HG02610 (cell line): ENCODE data around the gene WNT6.

Experiments used
- ATAC-seq: cut with Tn5 transposase; IDR thresholded peaks from one replicate; pipeline ENCODE4 v1.9.1; 2021; ENCODE audit warnings: mild to moderate bottlenecking, moderate library complexity; ENCODE audit not compliant: unreplicated experiment

WNT6 gene

DNA sequence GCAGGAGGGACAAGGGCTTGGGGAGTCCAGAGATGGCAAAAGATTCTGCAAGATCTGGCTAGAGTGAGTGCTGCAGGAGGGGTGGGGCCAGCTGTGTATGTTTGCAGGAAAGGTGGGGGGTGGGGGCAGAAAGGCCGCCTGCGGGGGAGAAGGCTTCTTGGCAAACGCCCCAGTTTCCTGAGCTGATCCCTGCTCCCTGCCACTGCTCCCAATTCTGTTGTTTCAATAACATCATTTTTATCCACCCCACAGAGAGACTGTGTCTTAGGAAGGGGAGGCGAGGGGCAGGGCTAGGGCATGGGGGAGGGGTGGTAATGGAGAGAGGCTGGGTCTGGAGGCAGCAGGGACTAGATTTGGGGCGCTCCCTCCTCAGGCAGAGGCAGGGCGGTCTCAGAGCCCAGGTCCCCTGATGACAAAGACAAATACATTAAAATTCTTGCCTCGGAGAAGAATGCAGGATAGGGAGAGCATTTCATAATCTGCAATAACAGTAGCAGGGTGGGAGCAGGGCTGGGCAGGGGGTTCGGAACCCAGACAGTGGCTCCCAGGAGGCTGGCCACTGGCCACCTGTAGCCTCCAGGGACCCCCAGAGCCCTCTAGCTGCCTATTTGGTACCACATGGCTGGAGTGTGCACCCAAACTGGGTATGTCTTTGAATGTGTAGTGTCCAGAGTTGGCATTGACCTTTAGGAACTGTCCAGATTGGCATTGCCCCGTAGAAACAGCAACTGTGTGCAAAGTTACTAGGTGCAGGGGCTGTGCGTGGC, 2.1 kb upstream of the WNT6 start:
- no peak for ATAC-seq

DNA sequence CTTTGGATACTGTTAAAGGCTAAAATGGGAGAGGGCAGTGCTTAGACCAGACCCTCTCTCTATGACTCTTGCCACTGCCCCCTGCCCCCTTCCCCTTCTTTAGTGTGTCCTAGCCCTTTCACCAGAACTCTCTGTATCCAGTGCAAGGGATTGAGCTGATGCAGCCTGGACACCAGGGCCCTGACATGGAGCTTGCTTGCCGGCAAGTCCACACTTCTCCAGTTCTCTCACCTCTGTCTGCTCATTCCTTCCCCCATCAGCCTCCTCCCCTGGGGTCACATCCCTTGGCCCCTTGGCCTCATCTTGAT, 1.5 kb upstream of the WNT6 start:
- ATAC-seq, result no peak

DNA sequence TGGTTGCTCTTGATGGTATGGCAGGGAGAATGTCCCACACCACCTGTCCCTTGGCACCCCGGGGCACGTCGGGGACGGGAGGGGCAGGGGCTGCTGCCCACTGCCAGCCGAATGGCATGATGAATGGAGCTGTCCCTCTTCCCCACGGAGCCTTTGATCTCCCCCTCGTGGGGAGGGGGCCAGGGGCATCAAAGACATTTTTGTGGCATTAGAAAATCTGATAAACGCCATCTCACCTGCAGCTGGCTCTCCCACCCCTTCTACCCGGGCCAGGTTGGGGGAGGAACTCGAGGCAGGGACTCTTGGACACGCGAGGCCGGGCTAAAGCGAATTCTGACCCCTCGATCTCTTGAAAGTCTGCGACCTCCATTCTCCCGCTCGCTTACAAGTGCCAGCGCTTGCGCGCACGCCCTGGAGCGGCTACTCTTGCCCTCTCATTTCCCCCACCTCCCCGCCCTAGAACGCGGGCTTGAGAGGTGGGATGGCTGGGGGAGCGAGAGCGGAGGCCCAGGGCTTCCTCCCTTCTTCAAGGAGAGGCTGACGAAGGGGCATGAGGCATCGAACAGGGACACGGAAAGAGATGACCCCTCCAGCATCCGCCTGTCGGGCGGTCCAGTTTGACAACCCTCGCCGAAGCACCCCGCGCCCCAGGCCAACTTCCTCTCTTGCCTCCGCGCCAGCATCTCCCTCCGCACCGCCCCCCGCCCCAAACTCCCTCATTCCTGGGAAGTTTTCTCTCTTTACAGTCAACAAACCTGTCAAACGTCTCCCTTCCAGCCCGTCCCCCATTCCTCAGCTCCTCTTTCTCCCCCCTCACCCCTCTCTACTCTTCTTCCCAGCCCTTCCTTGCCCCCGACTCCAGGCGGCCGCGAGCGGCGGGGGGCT, 692 bp upstream of the WNT6 start:
- no peak for ATAC-seq

DNA sequence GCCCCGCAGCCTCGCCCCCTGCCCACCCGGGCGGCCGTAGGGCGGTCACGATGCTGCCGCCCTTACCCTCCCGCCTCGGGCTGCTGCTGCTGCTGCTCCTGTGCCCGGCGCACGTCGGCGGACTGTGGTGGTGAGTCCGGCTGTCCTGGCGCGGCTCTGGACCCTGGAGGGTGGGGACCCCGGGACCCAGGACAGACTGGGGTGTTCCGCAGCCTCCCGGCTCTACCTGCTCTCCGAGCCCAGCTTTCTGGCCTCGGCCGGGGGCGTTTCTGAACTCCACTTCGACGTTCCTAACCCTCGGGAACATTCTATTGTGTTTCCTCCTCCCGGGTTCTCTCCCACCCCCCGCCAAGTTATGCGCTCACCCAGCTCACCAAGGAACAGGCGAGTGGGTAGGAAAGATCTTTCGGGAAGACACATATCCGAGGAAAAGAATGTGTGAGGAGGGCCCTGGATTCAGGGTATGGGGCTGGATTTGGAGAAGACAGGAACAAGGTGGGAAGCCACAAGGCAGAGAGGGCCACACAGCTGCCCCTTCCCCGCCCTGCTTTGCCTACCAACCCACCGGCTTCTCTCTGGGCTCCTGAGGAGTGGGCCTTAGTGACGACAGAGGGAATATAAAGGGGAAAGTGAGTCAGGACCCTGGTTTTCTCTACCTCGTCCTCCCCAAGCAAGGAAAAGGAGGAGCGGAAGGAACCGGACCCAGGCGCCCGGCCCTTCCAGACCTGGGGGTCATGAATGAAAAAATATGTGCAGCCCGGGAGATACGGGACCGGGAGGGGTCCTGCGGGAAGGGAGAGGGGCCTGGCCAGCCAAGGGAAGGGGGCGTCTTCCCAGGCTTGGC, 605 bp downstream of the WNT6 start:
- no peak for ATAC-seq

DNA sequence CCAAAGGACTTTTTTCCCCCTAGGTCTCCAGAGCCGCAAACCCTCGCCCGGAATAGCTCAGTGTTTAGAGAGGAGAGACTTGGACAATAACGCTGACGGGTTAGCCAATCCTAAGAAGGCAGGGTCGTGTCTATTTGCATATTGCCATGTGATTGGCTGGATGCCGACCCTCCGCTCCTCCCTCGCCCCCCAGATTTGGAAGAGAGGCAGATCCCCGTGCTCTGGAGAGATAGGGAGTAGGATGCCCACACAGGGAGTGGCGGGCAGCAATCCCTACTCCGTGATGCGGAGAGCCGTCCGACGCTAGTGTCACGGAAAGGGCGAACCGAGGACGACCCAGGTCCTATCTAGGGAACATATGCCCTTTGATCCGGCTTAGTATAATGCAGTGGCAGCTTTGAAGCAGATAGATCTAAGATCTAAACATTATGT, 1.4 kb downstream of the WNT6 start:
- ATAC-seq, result no peak

DNA sequence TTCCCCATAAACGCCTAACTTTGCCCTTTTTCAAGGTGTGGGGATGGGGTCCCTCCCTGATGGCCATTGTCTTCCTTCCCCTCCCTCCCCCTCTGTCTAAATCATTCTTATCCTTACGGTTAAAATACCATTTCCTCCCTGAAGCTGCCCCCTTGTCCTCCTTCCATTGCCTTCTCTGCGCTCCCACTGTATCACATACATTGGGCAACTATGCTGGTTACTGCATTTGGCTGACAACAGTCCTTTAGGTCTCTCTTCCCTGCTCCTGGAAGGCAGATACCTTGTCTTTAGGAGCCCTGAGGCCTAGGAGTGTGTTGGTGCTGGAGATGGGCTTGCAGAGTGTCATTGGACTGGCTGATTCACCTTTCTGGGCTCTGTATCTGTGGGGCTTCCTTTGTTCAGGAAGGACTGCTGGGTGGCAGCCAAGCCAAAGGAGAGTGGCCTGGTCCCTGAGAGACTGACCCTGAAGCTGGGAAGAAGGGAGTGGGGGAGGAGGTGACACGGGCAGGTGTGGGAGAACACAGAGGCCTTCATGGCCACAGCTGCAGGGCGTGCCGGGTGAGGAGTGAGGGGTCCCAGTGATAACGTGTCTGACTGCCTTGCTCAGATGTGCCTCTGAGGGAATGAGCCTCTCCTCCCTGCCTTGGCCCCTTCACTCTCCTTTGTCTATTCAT, 2.2 kb downstream of the WNT6 start:
- no peak for ATAC-seq

DNA sequence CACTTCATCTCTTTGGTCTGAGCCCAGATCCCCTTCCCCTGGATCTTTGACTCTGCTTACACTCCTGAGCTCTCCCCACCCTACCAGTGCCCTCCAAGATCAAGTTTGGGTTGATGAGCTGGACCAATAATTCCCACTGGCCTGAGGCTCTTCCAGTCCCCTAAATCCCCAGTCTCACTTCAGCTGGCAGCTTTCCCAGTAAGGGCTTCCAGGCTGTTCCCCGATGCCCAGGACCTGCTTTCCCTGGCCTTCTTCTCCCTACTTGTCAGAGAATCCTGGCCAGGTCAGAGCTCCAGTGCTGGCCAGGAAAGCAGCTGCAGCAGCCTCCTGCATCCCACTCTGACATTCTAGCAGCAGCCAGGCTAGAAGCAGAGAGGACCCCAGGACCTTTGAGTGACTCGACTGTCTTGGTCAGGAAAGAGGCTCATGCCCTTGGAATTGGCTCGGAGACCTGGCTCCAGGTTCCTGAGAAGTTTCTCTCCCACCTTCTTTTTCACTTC, 3.5 kb downstream of the WNT6 start:
- ATAC-seq, result no peak

DNA sequence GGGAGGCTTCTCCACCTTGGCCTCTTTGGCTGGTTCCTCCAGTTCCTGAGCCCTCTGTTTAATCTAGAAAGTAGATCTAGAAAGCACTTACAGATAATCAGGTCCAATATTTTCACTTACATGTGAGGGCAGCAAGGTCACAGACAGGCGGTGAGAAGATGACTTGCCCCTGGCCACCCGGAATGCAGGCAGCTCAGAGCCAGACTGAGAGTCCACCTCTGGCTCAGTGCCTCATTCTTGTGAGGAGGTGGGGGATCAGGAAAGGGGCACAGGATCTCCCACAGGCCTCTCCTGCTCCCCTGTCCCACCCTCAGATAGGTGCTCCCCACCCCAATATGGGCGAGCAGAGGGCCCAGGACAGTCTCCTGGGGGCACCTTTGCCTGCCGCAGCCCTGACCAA, 5.8 kb downstream of the WNT6 start:
- no peak for ATAC-seq

DNA sequence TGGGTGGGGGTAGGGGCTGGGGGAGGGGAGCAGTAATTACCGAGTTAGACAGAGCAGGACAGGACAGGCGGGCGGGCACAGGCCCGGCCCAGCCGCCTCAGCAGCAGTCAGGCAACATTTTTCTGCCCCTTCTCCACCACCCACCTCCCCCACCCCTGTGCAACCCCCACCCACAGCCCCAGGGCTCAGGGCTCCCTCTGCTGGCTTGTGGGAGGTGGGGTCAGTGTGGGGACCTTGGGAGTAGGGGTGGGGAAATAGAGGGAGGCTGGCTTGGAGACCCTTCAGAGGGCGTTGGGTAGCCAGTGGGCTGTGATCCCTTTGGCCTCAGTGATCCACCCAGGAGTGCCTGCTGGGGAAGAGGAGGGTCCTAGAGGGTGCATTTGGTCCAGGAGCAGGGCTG, 6.4 kb downstream of the WNT6 start:
- ATAC-seq, result no peak

DNA sequence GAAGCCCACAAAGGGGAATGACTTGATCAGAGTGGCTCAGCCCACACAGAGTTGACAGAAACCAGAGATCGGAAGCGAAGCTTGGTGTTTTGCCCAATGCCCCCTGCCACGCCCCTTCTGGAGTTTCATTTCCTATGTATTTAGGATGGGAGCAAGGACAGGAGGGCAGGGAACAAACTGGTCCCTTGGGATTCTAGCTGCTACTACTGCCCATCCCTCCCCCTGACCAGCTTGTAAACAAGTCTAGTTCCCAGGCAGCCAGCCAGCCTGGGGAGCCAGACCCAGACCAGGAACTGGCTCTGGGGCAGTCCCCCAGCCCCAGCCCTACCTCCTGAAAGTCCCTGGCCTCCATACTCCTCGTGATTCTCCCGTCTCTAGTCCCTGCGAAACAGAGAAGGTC, 8.3 kb downstream of the WNT6 start:
- peak; percentile 58 for ATAC-seq

DNA sequence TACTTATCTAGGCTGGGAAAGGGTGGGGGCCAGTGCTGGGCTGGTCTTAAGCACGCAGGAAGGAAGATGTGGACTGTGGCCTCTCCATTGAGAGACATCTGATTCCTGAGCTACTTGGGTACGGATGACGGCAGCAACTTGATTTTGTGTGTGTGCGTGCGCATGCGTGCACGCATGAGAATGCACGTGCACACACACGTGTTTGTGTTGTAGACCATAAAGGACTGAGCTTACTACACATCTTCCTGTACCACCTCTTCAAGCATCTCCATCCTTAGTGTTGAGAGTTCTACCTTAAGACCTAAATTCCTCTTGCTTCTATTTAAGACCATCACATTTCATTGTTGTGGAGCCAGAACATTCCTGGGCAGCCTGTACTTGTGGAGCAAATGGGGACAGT, 9.5 kb downstream of the WNT6 start:
- ATAC-seq, result no peak

DNA sequence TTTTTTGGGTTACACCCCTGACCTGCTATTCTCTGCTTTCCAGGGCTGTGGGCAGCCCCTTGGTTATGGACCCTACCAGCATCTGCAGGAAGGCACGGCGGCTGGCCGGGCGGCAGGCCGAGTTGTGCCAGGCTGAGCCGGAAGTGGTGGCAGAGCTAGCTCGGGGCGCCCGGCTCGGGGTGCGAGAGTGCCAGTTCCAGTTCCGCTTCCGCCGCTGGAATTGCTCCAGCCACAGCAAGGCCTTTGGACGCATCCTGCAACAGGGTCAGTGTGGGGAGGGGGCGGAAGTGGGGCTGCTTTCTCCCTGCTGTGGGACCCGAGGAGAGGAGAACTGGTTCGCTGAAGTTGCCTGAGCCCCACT, 11.4 kb downstream of the WNT6 start:
- ATAC-seq, result no peak

DNA sequence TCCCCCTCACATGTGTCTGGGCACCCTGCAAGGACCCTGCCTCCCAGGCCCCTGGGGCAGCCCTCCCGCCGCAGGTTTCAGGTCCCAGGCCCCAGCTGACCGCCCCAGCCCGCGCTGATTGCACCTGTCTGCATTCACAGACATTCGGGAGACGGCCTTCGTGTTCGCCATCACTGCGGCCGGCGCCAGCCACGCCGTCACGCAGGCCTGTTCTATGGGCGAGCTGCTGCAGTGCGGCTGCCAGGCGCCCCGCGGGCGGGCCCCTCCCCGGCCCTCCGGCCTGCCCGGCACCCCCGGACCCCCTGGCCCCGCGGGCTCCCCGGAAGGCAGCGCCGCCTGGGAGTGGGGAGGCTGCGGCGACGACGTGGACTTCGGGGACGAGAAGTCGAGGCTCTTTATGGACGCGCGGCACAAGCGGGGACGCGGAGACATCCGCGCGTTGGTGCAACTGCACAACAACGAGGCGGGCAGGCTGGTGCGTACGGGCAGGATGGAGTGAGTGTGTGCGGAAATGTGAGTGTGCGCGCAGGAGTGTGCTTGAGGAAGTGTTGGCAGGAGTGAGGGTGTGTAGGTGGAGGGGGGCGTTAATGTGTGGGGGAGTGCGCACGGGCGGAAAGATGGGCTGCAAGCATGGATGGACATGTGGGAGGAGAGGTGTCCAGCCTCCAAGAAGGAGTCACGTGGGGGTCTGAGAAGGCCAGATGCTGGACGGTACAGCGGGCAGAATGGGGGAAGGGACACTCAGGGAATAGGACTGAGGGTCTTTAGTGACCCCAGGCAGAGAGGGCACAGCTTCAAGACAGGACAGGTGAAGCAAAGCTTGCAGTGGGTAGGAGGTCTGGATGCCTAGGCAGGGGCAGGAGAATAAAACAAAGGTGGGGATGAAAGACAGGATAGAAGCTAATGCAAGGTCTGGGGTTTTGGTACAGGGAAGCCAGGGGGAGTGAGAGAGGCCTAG, 12.0 kb downstream of the WNT6 start:
- ATAC-seq, result no peak

DNA sequence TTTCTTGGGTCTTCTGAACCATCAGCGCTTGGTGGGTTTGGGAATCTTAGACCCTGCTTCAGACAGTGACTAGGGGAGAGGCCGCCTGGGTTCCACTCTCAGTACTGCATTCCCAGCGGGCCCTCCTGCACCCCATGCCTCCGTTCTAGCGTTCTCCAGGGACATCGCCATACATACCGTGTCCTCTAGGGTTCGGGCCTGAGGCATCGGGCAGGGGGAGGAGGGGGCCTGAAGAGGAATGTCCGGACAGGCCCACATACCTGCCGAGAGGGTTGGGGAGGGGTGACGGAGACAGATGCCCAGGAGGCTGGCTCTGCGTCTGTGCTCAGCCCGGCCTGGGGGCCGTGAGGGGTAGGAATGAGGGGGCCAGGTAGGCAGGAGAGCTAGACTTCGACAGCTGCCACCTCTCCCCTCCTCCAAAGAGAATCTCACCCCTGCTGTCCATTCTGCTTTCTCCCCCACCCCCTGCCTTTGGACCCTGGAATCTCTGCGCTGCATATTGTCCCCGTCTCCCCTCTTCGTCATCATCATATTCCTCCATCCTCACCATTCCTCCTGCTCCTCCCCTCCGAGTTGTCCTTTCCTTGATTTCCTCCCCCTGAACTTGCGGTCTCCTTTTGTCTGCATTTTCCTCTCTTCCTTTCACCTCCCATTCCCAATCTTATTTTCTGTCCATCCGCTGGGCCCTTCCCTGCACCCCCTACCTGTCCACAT, 13.2 kb downstream of the WNT6 start:
- ATAC-seq, result no peak

DNA sequence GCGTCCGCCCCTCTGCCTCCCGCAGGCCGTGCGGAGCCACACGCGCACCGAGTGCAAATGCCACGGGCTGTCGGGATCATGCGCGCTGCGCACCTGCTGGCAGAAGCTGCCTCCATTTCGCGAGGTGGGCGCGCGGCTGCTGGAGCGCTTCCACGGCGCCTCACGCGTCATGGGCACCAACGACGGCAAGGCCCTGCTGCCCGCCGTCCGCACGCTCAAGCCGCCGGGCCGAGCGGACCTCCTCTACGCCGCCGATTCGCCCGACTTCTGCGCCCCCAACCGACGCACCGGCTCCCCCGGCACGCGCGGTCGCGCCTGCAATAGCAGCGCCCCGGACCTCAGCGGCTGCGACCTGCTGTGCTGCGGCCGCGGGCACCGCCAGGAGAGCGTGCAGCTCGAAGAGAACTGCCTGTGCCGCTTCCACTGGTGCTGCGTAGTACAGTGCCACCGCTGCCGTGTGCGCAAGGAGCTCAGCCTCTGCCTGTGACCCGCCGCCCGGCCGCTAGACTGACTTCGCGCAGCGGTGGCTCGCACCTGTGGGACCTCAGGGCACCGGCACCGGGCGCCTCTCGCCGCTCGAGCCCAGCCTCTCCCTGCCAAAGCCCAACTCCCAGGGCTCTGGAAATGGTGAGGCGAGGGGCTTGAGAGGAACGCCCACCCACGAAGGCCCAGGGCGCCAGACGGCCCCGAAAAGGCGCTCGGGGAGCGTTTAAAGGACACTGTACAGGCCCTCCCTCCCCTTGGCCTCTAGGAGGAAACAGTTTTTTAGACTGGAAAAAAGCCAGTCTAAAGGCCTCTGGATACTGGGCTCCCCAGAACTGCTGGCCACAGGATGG, 14.0 kb downstream of the WNT6 start:
- ATAC-seq, result no peak

DNA sequence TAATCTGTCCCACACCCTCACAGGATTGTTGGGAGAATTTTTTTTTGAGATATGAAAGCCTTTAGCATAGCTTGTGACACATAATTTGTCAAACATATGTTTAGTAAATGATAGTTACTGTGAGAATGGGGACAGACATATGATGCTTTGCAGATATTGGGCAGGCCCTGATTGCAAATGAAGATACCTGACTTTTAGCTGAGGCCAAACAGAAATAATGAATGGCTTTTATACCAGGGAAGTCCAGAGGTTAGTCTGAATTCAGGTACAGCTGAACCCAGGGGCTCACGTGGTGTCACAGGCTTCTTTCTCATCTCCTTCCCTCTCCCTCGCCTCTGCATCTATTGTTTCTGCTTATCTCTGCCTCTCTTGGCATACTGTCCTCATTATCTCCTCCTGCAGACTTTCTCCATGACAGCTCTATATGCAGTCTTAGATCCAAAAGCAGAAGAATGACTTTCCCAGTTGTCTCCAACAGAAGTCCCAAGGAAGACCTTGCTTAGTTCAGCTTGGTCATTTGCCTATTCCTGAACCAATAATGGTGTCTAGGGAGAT, 16.2 kb downstream of the WNT6 start:
- ATAC-seq, result no peak

DNA sequence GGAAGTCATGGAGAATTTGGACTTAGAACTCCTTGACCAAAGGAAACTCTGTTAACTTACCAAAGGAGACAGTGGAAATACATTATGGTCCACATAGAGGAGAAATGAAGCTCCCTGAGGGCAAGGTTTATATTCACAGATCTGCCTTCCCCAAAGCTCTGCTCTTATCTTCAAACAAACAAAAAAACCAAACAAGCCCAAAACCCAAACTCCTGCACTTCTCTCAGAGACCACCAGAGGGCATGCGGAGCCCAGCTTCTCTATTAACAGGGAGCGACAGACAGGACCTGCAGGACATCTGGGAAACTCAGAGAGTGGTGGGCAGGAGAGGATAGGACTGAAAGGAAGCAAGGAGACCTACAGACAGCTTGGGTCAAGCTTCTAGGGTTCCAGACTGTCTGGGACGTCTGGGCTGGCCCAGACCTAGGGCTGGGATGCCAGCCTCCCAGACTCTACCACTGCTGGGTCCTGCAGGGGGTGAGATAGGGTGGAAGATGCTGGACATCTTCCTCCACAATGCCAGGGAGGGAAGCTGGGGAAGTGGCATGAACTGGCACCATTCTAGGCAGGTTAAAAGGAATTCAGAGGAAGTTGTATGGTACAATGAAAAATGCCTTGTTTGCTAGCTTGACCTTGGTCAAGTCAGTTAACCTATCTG, 17.1 kb downstream of the WNT6 start:
- no peak for ATAC-seq
